Keratinocyte (primary cell): Measurements from ENCODE around the gene CPHXL.

ENCODE experiments used
- EZH2 ChIP-seq: IDR thresholded peaks from one replicate; pipeline ENCODE4 v1.6.1; 2012; ENCODE audit warnings: inconsistent platforms, mild to moderate bottlenecking, low read length, moderate library complexity
- TF ChIP-seq, protein P1 (sequence below), 3 experiments: IDR thresholded peaks in 1 of 3; conservative IDR thresholded peaks in 1 of 3; optimal IDR thresholded peaks in 1 of 3; 2 replicates in 2 of 3; 3 replicates in 1 of 3; pipeline versions ENCODE3 to v1.5.1; 2011; ENCODE audit warnings: low read length in 3 of 3, mild to moderate bottlenecking in 3 of 3, moderate library complexity in 2 of 3, control low read depth in 1 of 3, inconsistent platforms in 1 of 3; ENCODE audit not compliant: insufficient read depth in 2 of 3; ENCODE audit errors: extremely low read depth in 1 of 3

DNA sequence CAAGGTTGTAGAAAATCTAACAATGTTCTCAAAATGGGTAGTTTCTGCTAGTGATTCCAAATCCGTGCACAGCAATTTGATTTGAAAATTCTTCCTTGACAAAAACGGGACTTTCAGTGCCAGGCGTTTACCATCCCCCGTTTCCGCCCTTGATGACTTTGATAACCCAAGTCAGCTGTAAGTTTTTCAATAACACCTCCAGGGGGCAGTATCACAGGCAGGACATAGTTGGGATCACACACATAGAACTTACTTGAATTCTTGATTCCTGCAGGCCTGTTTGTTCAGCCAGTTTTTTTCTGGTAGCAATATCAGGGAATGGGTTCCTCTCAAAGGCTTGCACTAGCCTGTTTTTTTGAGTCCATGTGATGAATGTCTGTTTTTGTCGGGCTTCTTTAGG lies 30.6 kb downstream of the CPHXL start:
- TF ChIP-seq, protein P1, sequence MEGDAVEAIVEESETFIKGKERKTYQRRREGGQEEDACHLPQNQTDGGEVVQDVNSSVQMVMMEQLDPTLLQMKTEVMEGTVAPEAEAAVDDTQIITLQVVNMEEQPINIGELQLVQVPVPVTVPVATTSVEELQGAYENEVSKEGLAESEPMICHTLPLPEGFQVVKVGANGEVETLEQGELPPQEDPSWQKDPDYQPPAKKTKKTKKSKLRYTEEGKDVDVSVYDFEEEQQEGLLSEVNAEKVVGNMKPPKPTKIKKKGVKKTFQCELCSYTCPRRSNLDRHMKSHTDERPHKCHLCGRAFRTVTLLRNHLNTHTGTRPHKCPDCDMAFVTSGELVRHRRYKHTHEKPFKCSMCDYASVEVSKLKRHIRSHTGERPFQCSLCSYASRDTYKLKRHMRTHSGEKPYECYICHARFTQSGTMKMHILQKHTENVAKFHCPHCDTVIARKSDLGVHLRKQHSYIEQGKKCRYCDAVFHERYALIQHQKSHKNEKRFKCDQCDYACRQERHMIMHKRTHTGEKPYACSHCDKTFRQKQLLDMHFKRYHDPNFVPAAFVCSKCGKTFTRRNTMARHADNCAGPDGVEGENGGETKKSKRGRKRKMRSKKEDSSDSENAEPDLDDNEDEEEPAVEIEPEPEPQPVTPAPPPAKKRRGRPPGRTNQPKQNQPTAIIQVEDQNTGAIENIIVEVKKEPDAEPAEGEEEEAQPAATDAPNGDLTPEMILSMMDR (optimal IDR thresholded peaks at IDR 0.05 in 1 of 3, IDR thresholded peaks at IDR 0.05 in 1 of 3, conservative IDR thresholded peaks at IDR 0.05 in 1 of 3; ENCODE audit: extremely low read depth in 1 of 3, insufficient read depth in 2 of 3, low read length in 3 of 3): no peak
- no peak for TF ChIP-seq EZH2
